Vagina (tissue), 2 donors: ENCODE data around the gene DAND5.

Experiments
- POLR2A ChIP-seq, 2 donors: fragments of 450-650 bp; IDR thresholded peaks; one replicate each; pipeline ENCODE4 v1.6.1; 2017; ENCODE audit warnings: antibody characterized with exemption in 2 of 2, mild to moderate bottlenecking in 2 of 2, moderate library complexity in 2 of 2
- POLR2AphosphoS5 ChIP-seq, 2 donors: sonication (generic); formaldehyde crosslinking; IDR thresholded peaks; one replicate each; pipeline ENCODE4 v1.9.0; 2017; ENCODE audit warnings: antibody characterized with exemption in 2 of 2, mild to moderate bottlenecking in 2 of 2, low read depth in 1 of 2; ENCODE audit not compliant: insufficient read depth in 1 of 2
- TF ChIP-seq, protein P1 (sequence below), 3 experiments: fragments of 450-650 bp in 2 of 3; fragments of 200-600 bp in 1 of 3; sonication (generic) in 1 of 3; IDR thresholded peaks; one replicate each; pipeline ENCODE4 v1.5.1; 2017 to 2019; ENCODE audit warnings: antibody characterized with exemption in 3 of 3, mild to moderate bottlenecking in 2 of 3, moderate library complexity in 2 of 3

- no peak for TF ChIP-seq POLR2A (IDR thresholded peaks at IDR 0.05)
- TF ChIP-seq, protein P1, sequence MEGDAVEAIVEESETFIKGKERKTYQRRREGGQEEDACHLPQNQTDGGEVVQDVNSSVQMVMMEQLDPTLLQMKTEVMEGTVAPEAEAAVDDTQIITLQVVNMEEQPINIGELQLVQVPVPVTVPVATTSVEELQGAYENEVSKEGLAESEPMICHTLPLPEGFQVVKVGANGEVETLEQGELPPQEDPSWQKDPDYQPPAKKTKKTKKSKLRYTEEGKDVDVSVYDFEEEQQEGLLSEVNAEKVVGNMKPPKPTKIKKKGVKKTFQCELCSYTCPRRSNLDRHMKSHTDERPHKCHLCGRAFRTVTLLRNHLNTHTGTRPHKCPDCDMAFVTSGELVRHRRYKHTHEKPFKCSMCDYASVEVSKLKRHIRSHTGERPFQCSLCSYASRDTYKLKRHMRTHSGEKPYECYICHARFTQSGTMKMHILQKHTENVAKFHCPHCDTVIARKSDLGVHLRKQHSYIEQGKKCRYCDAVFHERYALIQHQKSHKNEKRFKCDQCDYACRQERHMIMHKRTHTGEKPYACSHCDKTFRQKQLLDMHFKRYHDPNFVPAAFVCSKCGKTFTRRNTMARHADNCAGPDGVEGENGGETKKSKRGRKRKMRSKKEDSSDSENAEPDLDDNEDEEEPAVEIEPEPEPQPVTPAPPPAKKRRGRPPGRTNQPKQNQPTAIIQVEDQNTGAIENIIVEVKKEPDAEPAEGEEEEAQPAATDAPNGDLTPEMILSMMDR (IDR thresholded peaks at IDR 0.05): no peak
- TF ChIP-seq POLR2AphosphoS5 (IDR thresholded peaks at IDR 0.05; ENCODE audit: insufficient read depth in 1 of 2, low read depth in 1 of 2): no peak
Observed at GRCh38 chr19:13019332-13019731, 50.0 kb downstream of the DAND5 start.
